Hepatocyte (in vitro differentiated cells): ENCODE results near the gene TLK2.
"Not testable (repeated sequence)": the region's sequence is repeated elsewhere in the genome, so short reads cannot be mapped to it uniquely, and the experiment has no call there.

ENCODE experiments used
- CTCF ChIP-seq: fragments of 200-600 bp; sonication (generic); IDR thresholded peaks from 2 replicates; pipeline ENCODE4 v1.5.1; 2016; ENCODE audit warnings: antibody characterized with exemption, mild to moderate bottlenecking; ENCODE audit not compliant: poor library complexity
- EZH2 ChIP-seq: fragments of 200-600 bp; sonication (generic); IDR thresholded peaks from 2 replicates; pipeline ENCODE4 v1.6.1; 2016; ENCODE audit warnings: antibody characterized with exemption, mild to moderate bottlenecking, borderline replicate concordance
- EZH2phosphoT487 ChIP-seq: fragments of 200-600 bp; sonication (generic); IDR thresholded peaks from one replicate; pipeline ENCODE4 v1.6.1; 2018; ENCODE audit warnings: antibody characterized with exemption, mild to moderate bottlenecking, low read depth, moderate library complexity; ENCODE audit not compliant: unreplicated experiment, severe bottlenecking

GRCh38 chr17:62478880-62479638 is 434 bp downstream of the TLK2 start:
- not testable (repeated sequence) for TF ChIP-seq EZH2, CTCF, EZH2phosphoT487
